H1 (cell line): Measurements from ENCODE around the gene ADGRV1.

Experiments used
- CTCF ChIP-seq, 3 experiments: IDR thresholded peaks; 1 replicate in 2 of 3; 2 replicates in 1 of 3; pipeline versions ENCODE4 v1.5.1 to v1.6.1; 2011; ENCODE audit warnings: low read length in 3 of 3, mild to moderate bottlenecking in 3 of 3, inconsistent platforms in 2 of 3, low read depth in 1 of 3, moderate library complexity in 1 of 3; ENCODE audit not compliant: insufficient read depth in 1 of 3; ENCODE audit errors: control extremely low read depth in 1 of 3
- EZH2 ChIP-seq: fragments of 200-600 bp; sonication (generic); IDR thresholded peaks from 2 replicates; pipeline ENCODE4 v1.7.1; 2012; ENCODE audit warnings: low read depth, mild to moderate bottlenecking, moderate library complexity, low read length, inconsistent platforms; ENCODE audit not compliant: severe bottlenecking
- JUN ChIP-seq: IDR thresholded peaks from 2 replicates; pipeline ENCODE4 v1.6.1; 2011; ENCODE audit warnings: low read depth, mild to moderate bottlenecking, improper control_type of control experiment, low read length
- POLR2A ChIP-seq, 2 experiments: IDR thresholded peaks; 1 replicate in 1 of 2; 2 replicates in 1 of 2; pipeline ENCODE4 v1.6.1; 2011; ENCODE audit warnings: low read depth in 2 of 2, low read length in 2 of 2, mild to moderate bottlenecking in 2 of 2; ENCODE audit errors: control extremely low read depth in 1 of 2
- SIN3A ChIP-seq, 2 experiments: IDR thresholded peaks in 1 of 2; conservative IDR thresholded peaks in 1 of 2; 2 replicates each; pipeline ENCODE4 v1.6.1; 2011 to 2012; ENCODE audit warnings: low read length in 2 of 2, improper control_type of control experiment in 1 of 2, low read depth in 1 of 2, mild to moderate bottlenecking in 1 of 2
- YY1 ChIP-seq: IDR thresholded peaks from 2 replicates; pipeline ENCODE4 v1.6.1; 2011; ENCODE audit warnings: low read depth, mild to moderate bottlenecking, low read length

GRCh38 chr5:91177639-91178038 is 619.0 kb downstream of the ADGRV1 start:
- no peak for TF ChIP-seq CTCF (IDR thresholded peaks at IDR 0.05; ENCODE audit: control extremely low read depth in 1 of 3, insufficient read depth in 1 of 3, low read depth in 1 of 3, low read length in 3 of 3)
- no peak for TF ChIP-seq POLR2A (IDR thresholded peaks at IDR 0.05; ENCODE audit: control extremely low read depth in 1 of 2, low read depth in 2 of 2, low read length in 2 of 2)
- TF ChIP-seq SIN3A (conservative IDR thresholded peaks at IDR 0.05 in 1 of 2, IDR thresholded peaks at IDR 0.05 in 1 of 2; ENCODE audit: low read depth in 1 of 2, low read length in 2 of 2): no peak
- TF ChIP-seq JUN: no peak
- TF ChIP-seq EZH2: no peak
- TF ChIP-seq YY1: no peak
